CD14-positive monocyte (primary cell): Measurements from ENCODE around the gene PWP2. TPM values are rescaled to one million over a fixed set of nuclear protein-coding genes. Genes with fewer than 3 reads are reported as not detected.

Experiments
- DNase-seq, 3 donors: peaks; one replicate each; pipeline ENCODE4 v3.0.0-alpha.2; 2011 to 2022
- H2AFZ ChIP-seq: 2 replicates; pipeline ENCODE4 v1.6.0; 2012; ENCODE audit warnings: mild to moderate bottlenecking, low read depth, low read length, inconsistent platforms; ENCODE audit not compliant: insufficient read depth, poor library complexity, severe bottlenecking
- H3K27ac ChIP-seq, 2 donors: 1 replicate in 1 of 2; 2 replicates in 1 of 2; pipeline ENCODE4 v1.5.1; 2012 to 2013; ENCODE audit warnings: low read length in 2 of 2, control low read depth in 1 of 2, inconsistent platforms in 1 of 2, low read depth in 1 of 2, mild to moderate bottlenecking in 1 of 2
- H3K27me3 ChIP-seq, 2 donors: one replicate each; pipeline versions ENCODE4 v1.6.0 to v1.6.1; 2011 to 2013; ENCODE audit warnings: low read length in 2 of 2; ENCODE audit not compliant: control insufficient read depth in 2 of 2, insufficient read depth in 2 of 2
- H3K36me3 ChIP-seq, 2 donors: replicated peaks in 1 of 2; 1 replicate in 1 of 2; 2 replicates in 1 of 2; pipeline versions ENCODE4 v1.5.1 to v1.6.1; 2012 to 2013; ENCODE audit warnings: low read length in 2 of 2, control low read depth in 1 of 2, inconsistent platforms in 1 of 2, mild to moderate bottlenecking in 1 of 2; ENCODE audit not compliant: insufficient read depth in 2 of 2, control insufficient read depth in 1 of 2
- H3K4me1 ChIP-seq, 2 donors: 1 replicate in 1 of 2; 2 replicates in 1 of 2; pipeline versions ENCODE4 v1.5.1 to v1.6.1; 2012 to 2013; ENCODE audit warnings: low read length in 2 of 2, control low read depth in 1 of 2, inconsistent platforms in 1 of 2, mild to moderate bottlenecking in 1 of 2, moderate library complexity in 1 of 2; ENCODE audit not compliant: insufficient read depth in 2 of 2, control insufficient read depth in 1 of 2
- H3K4me2 ChIP-seq: replicated peaks from 2 replicates; pipeline ENCODE3; 2012; ENCODE audit warnings: low read length, moderate library complexity, mild to moderate bottlenecking; ENCODE audit not compliant: poor library complexity, severe bottlenecking; ENCODE audit errors: extremely low read depth
- H3K4me3 ChIP-seq, 3 experiments: fragments of 200-600 bp in 1 of 3; sonication (generic) in 1 of 3; replicated peaks in 1 of 3; 1 replicate in 2 of 3; 2 replicates in 1 of 3; pipeline ENCODE4 v1.5.1; 2011 to 2013; ENCODE audit warnings: low read length in 3 of 3, mild to moderate bottlenecking in 3 of 3, control low read depth in 2 of 3, low read depth in 2 of 3, inconsistent platforms in 1 of 3, moderate library complexity in 1 of 3
- H3K79me2 ChIP-seq: 2 replicates; pipeline ENCODE4 v1.6.0; 2012; ENCODE audit warnings: mild to moderate bottlenecking, control low read depth, inconsistent platforms, low read length, moderate library complexity; ENCODE audit not compliant: insufficient read depth
- H3K9ac ChIP-seq: 2 replicates; pipeline ENCODE4 v1.6.0; 2017; ENCODE audit warnings: low read length, mild to moderate bottlenecking; ENCODE audit not compliant: insufficient read depth, poor library complexity, severe bottlenecking
- H3K9me3 ChIP-seq, 2 donors: replicated peaks in 1 of 2; 1 replicate in 1 of 2; 2 replicates in 1 of 2; pipeline versions ENCODE4 v1.5.1 to v1.6.1; 2012 to 2013; ENCODE audit warnings: low read length in 2 of 2, control low read depth in 1 of 2; ENCODE audit not compliant: control insufficient read depth in 1 of 2, insufficient read depth in 1 of 2
- H4K20me1 ChIP-seq: 2 replicates; pipeline ENCODE4 v1.6.0; 2012; ENCODE audit warnings: mild to moderate bottlenecking, low read length, control low read depth, moderate library complexity; ENCODE audit not compliant: insufficient read depth
- H3K27ac Mint-ChIP-seq, 7 donors: one replicate each; pipeline ENCODE4 v1.8.0; 2020; ENCODE audit warnings: mild to moderate bottlenecking in 7 of 7, mixed read lengths in 7 of 7, moderate library complexity in 6 of 7, inconsistent platforms in 2 of 7
- H3K27me3 Mint-ChIP-seq, 3 donors: one replicate each; pipeline ENCODE4 v1.8.0; 2021 to 2022; ENCODE audit warnings: low read depth in 3 of 3, mild to moderate bottlenecking in 3 of 3, mixed read lengths in 3 of 3, moderate library complexity in 3 of 3, inconsistent platforms in 1 of 3
- H3K36me3 Mint-ChIP-seq, 2 donors: one replicate each; pipeline ENCODE4 v1.8.0; 2020; ENCODE audit warnings: mixed read lengths in 2 of 2, inconsistent platforms in 1 of 2, mild to moderate bottlenecking in 1 of 2
- H3K4me1 Mint-ChIP-seq: one replicate; pipeline ENCODE4 v1.8.0; 2020; ENCODE audit warnings: mild to moderate bottlenecking, mixed read lengths
- H3K4me3 Mint-ChIP-seq, 2 donors: one replicate each; pipeline ENCODE4 v1.8.0; 2020; ENCODE audit warnings: mild to moderate bottlenecking in 2 of 2, mixed read lengths in 2 of 2, moderate library complexity in 1 of 2
- H3K9me3 Mint-ChIP-seq, 7 donors: one replicate each; pipeline ENCODE4 v1.8.0; 2020 to 2022; ENCODE audit warnings: mixed read lengths in 7 of 7, mild to moderate bottlenecking in 6 of 7, moderate library complexity in 6 of 7, inconsistent platforms in 2 of 7
- WGBS: methylation state at CpG from one replicate; pipeline ENCODE4 v1.1.5; 2013; ENCODE audit warnings: missing lambda C conversion rate; ENCODE audit not compliant: insufficient coverage; 5-methylcytosine and 5-hydroxymethylcytosine counted together
- intact Hi-C, 2 donors: fragments of 100-400 bp; cut with micrococcal nuclease; formaldehyde crosslinking; loops; one replicate each; pipeline versions ENCODE4 v1.15.0 to v1.15.1; 2023
- polyA plus RNA-seq, 3 donors: library from polyadenylated mRNA; depleted of rRNA in 1 of 3; unstranded in 2 of 3; stranded (reverse) in 1 of 3; fragments of 300-500 nt in 2 of 3; fragments of >200 nt in 1 of 3; fragmentation: Illumina TruSeq in 2 of 3; gene quantifications; 1 replicate in 2 of 3; 2 replicates in 1 of 3; pipeline ENCODE4 v1.2.3, GENCODE V29; 2012 to 2021
- TF ChIP-seq, protein P1 (sequence below): fragments of 200-600 bp; IDR thresholded peaks from one replicate; pipeline ENCODE4 v1.8.0; 2022; ENCODE audit warnings: antibody characterized with exemption, mild to moderate bottlenecking

Gene PWP2
- polyA plus RNA-seq, 3 donors: 2.1 to 4.4 (median 4.4) TPM

DNA sequence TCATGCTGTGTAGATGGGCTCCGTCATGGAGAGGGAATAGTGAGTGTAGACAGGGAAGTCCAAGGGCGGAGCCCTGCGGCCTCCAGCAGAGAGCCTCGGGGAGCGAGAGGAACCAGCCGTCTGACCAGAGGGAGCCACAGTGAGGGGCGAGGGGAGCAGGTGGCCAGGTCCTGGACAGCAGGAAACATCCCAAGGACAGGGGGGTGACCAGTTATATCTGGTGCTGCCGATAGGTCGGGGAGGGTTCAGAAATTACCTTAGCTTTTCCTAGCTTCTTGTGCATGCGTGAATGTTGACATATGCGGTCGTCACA lies 48.6 kb upstream of the PWP2 start:
- H3K4me1 Mint-ChIP-seq: no peaks in the 10 kb centered on the region
- H3K36me3 ChIP-seq: peaks cover 82 to 85% of the 10 kb centered on the region in 2 donors
- H3K27me3 ChIP-seq: no peaks in the 10 kb centered on the region
- peak overlapping the region in 3 of 7 donors; percentile 8 to 66 (median 55) for H3K27ac Mint-ChIP-seq
- H3K4me1 ChIP-seq: no peaks in the 10 kb centered on the region
- no peak overlapping the region for H3K9ac ChIP-seq
- H3K79me2 ChIP-seq: no peaks in the 10 kb centered on the region
- WGBS: 96% methylated on average over 12 of the region's 12 CpGs
- H3K27me3 Mint-ChIP-seq: peaks cover 0 to 2% (median 1%) of the 10 kb centered on the region in 3 donors
- no peaks in the 10 kb centered on the region for H3K9me3 ChIP-seq
- H3K4me3 Mint-ChIP-seq: no peak overlapping the region
- TF ChIP-seq, protein P1, sequence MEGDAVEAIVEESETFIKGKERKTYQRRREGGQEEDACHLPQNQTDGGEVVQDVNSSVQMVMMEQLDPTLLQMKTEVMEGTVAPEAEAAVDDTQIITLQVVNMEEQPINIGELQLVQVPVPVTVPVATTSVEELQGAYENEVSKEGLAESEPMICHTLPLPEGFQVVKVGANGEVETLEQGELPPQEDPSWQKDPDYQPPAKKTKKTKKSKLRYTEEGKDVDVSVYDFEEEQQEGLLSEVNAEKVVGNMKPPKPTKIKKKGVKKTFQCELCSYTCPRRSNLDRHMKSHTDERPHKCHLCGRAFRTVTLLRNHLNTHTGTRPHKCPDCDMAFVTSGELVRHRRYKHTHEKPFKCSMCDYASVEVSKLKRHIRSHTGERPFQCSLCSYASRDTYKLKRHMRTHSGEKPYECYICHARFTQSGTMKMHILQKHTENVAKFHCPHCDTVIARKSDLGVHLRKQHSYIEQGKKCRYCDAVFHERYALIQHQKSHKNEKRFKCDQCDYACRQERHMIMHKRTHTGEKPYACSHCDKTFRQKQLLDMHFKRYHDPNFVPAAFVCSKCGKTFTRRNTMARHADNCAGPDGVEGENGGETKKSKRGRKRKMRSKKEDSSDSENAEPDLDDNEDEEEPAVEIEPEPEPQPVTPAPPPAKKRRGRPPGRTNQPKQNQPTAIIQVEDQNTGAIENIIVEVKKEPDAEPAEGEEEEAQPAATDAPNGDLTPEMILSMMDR: no peak
- peaks cover 57% of the 10 kb centered on the region for H4K20me1 ChIP-seq
- no peak overlapping the region for H3K4me2 ChIP-seq
- no peak overlapping the region for H3K4me3 ChIP-seq
- intact Hi-C loops: no loop called here
- no peak overlapping the region for H3K27ac ChIP-seq
- peaks cover 72 to 88% of the 10 kb centered on the region in 2 donors for H3K36me3 Mint-ChIP-seq
- H2AFZ ChIP-seq: no peak overlapping the region
- H3K9me3 Mint-ChIP-seq: no peaks in the 10 kb centered on the region
- DNase-seq: no peak

DNA sequence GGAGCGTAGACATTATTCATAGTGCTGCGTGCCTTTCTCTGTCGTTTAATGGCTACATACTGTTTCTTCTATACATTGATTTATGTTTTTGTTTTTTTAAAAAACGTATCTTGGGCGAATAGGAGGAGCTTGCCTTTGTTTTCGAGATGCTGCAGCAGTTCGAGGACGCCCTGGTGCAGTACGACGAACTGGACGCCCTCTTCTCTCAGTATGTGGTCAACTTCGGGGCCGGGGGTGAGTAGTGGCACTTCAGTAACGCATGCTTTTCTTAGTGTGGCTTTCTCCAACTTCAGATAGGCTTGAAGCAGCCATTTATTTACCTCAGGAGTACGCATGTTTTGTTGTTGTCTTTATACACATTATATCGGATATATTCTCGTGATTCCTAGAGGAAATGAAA lies 48.2 kb upstream of the PWP2 start:
- intact Hi-C loops: no loop called here
- Histone ChIP-seq H3K36me3 (peaks cover 82 to 85% of the 10 kb centered on the region in 2 donors), H3K9me3 (no peaks in the 10 kb centered on the region), H3K79me2 (no peaks in the 10 kb centered on the region), H3K4me1 (no peaks in the 10 kb centered on the region), H3K9ac (no peak overlapping the region), H2AFZ (no peak overlapping the region), H3K27me3 (no peaks in the 10 kb centered on the region), H3K27ac (no peak overlapping the region), H4K20me1 (peaks cover 57% of the 10 kb centered on the region), H3K4me3 (no peak overlapping the region), H3K4me2 (no peak overlapping the region)
- Mint-ChIP-seq H3K27me3 (peaks cover 0 to 2% (median 1%) of the 10 kb centered on the region in 3 donors), H3K27ac (no peak overlapping the region), H3K9me3 (no peaks in the 10 kb centered on the region), H3K4me3 (no peak overlapping the region), H3K4me1 (no peaks in the 10 kb centered on the region), H3K36me3 (peaks cover 72 to 88% of the 10 kb centered on the region in 2 donors)
- WGBS: 98% methylated on average over 8 of the region's 17 CpGs
- DNase-seq: no peak
- TF ChIP-seq, protein P1: no peak
